SK-N-SH (cell line): ENCODE measurements around the gene TUBA1B. TPM values are rescaled to one million over a fixed set of nuclear protein-coding genes. Genes with fewer than 3 reads are reported as not detected.

Experiments
- CTCF ChIA-PET: fragments of 300-600, 350-600 bp; formaldehyde crosslinking; extraction: SDS; loops from one replicate; lab custom pipeline; 2021; lab: Yijun Ruan, JAX
- POLR2A ChIA-PET: fragments of 350-600 bp; sonication (Branson Sonifier 250); formaldehyde crosslinking; extraction: SDS; loops from one replicate; lab custom pipeline; 2020; ENCODE audit warnings: antibody characterized with exemption, inconsistent platforms; lab: Yijun Ruan, JAX
- DNase-seq: peaks from one replicate; pipeline ENCODE4 v3.0.0; 2012
- H2AFZ ChIP-seq: fragments of 200-600 bp; sonication (generic); 2 replicates; pipeline ENCODE4 v1.8.1; 2016; ENCODE audit warnings: antibody characterized with exemption, mild to moderate bottlenecking, low read depth
- H3F3A ChIP-seq: fragments of 200-600 bp; sonication (generic); replicated peaks from 2 replicates; pipeline ENCODE3; 2016; ENCODE audit warnings: antibody characterized with exemption, mild to moderate bottlenecking; ENCODE audit not compliant: insufficient read depth
- H3K27ac ChIP-seq, 2 experiments: fragments of 200-500 bp in 1 of 2; fragments of 200-600 bp in 1 of 2; sonication (Bioruptor generic) in 1 of 2; sonication (generic), shearing (Covaris generic) in 1 of 2; 2 replicates each; pipeline versions ENCODE4 v1.5.1 to v1.6.1; 2014 to 2016; ENCODE audit warnings: low read depth in 2 of 2, inconsistent platforms in 1 of 2, low read length in 1 of 2, mild to moderate bottlenecking in 1 of 2, mixed read lengths in 1 of 2
- H3K27me3 ChIP-seq: fragments of 200-600 bp; sonication (generic), shearing (Covaris generic); 2 replicates; pipeline ENCODE4 v1.6.1; 2016; ENCODE audit warnings: mixed run types; ENCODE audit not compliant: insufficient read depth
- H3K36me3 ChIP-seq, 2 experiments: fragments of 200-500 bp in 1 of 2; fragments of 200-600 bp in 1 of 2; sonication (Bioruptor generic) in 1 of 2; sonication (generic) in 1 of 2; replicated peaks in 1 of 2; 2 replicates each; pipeline versions ENCODE3 to v1.5.1; 2014 to 2016; ENCODE audit warnings: low read length in 1 of 2, mild to moderate bottlenecking in 1 of 2; ENCODE audit not compliant: insufficient read depth in 2 of 2, control insufficient read depth in 1 of 2
- H3K4me1 ChIP-seq, 2 experiments: fragments of 200-500 bp in 1 of 2; fragments of 200-600 bp in 1 of 2; sonication (Bioruptor generic) in 1 of 2; sonication (generic), shearing (Covaris generic) in 1 of 2; 2 replicates each; pipeline versions ENCODE4 v1.5.1 to v1.6.1; 2014 to 2016; ENCODE audit warnings: low read depth in 1 of 2, low read length in 1 of 2, mixed run types in 1 of 2; ENCODE audit not compliant: insufficient read depth in 2 of 2, control insufficient read depth in 1 of 2
- H3K4me2 ChIP-seq: fragments of 200-600 bp; sonication (generic), shearing (Covaris generic); 2 replicates; pipeline ENCODE4 v1.6.1; 2017; ENCODE audit warnings: mixed run types
- H3K4me3 ChIP-seq, 2 experiments: fragments of 200-500 bp in 1 of 2; fragments of 200-600 bp in 1 of 2; sonication (Bioruptor generic) in 1 of 2; sonication (generic), shearing (Covaris generic) in 1 of 2; 2 replicates each; pipeline versions ENCODE4 v1.5.1 to v1.8.1; 2014 to 2016; ENCODE audit warnings: low read depth in 2 of 2, inconsistent platforms in 1 of 2, low read length in 1 of 2, mild to moderate bottlenecking in 1 of 2, mixed read lengths in 1 of 2, moderate library complexity in 1 of 2
- H3K79me2 ChIP-seq: fragments of 200-600 bp; sonication (generic); 2 replicates; pipeline ENCODE4 v1.8.1; 2017; ENCODE audit warnings: mild to moderate bottlenecking; ENCODE audit not compliant: insufficient read depth
- H3K9ac ChIP-seq: fragments of 200-600 bp; sonication (generic); 2 replicates; pipeline ENCODE4 v1.6.1; 2017; ENCODE audit warnings: mixed run types
- H3K9me2 ChIP-seq: fragments of 200-600 bp; sonication (generic); 2 replicates; pipeline ENCODE4 v1.6.1; 2017; ENCODE audit warnings: mixed run types
- H3K9me3 ChIP-seq: fragments of 200-600 bp; sonication (generic); 2 replicates; pipeline ENCODE4 v1.6.1; 2017; ENCODE audit warnings: mixed run types, mild to moderate bottlenecking, moderate library complexity
- H4K20me1 ChIP-seq: fragments of 200-600 bp; sonication (generic); 2 replicates; pipeline ENCODE4 v1.6.1; 2017; ENCODE audit warnings: mild to moderate bottlenecking, mixed run types; ENCODE audit not compliant: insufficient read depth
- CHD2 ChIP-seq: fragments of 150-350 bp; IDR thresholded peaks from 2 replicates; pipeline ENCODE4 v1.6.1; 2018; ENCODE audit warnings: low read length; ENCODE audit not compliant: partially characterized antibody
- CTCF ChIP-seq: fragments of 200-600 bp; sonication (generic); IDR thresholded peaks from 2 replicates; pipeline ENCODE4 v1.6.1; 2017; ENCODE audit warnings: antibody characterized with exemption, mild to moderate bottlenecking, moderate library complexity
- ELF1 ChIP-seq: IDR thresholded peaks from 2 replicates; pipeline ENCODE4 v1.4.0; 2012
- EZH2phosphoT487 ChIP-seq: fragments of 200-600 bp; sonication (generic); IDR thresholded peaks from 2 replicates; pipeline ENCODE4 v1.6.1; 2017; ENCODE audit warnings: low read depth, mixed run types, mild to moderate bottlenecking, antibody characterized with exemption, moderate library complexity, borderline replicate concordance
- FOSL2 ChIP-seq: IDR thresholded peaks from 2 replicates; pipeline ENCODE4 v1.4.0; 2012; ENCODE audit warnings: low read depth, mild to moderate bottlenecking, moderate library complexity, borderline replicate concordance
- FOXJ3 ChIP-seq: sonication (generic); formaldehyde crosslinking; IDR thresholded peaks from 2 replicates; pipeline ENCODE4 v1.5.1; 2020; ENCODE audit warnings: mild to moderate bottlenecking, missing genetic modification reagents
- JUND ChIP-seq: IDR thresholded peaks from 2 replicates; pipeline ENCODE4 v1.4.0; 2012
- RAD21 ChIP-seq: IDR thresholded peaks from 2 replicates; pipeline ENCODE4 v1.6.1; 2012; ENCODE audit warnings: mild to moderate bottlenecking, low read length
- RCOR1 ChIP-seq: fragments of 150-350 bp; IDR thresholded peaks from 2 replicates; pipeline ENCODE4 v1.6.1; 2017; ENCODE audit warnings: antibody characterized with exemption, low read length
- RFX5 ChIP-seq: IDR thresholded peaks from 2 replicates; pipeline ENCODE4 v1.6.1; 2012; ENCODE audit warnings: mild to moderate bottlenecking, improper control_type of control experiment, low read length
- SMC3 ChIP-seq: IDR thresholded peaks from 2 replicates; pipeline ENCODE4 v1.6.1; 2012; ENCODE audit warnings: low read depth, low read length, improper control_type of control experiment
- TAF1 ChIP-seq: IDR thresholded peaks from 2 replicates; pipeline ENCODE4 v1.6.1; 2012; ENCODE audit warnings: low read depth, mild to moderate bottlenecking, low read length, moderate library complexity, borderline replicate concordance
- TEAD4 ChIP-seq: IDR thresholded peaks from 2 replicates; pipeline ENCODE4 v1.4.0; 2012; ENCODE audit warnings: mild to moderate bottlenecking, borderline replicate concordance; ENCODE audit not compliant: insufficient read depth
- WGBS: methylation state at CpG from one replicate; pipeline ENCODE4 v1.1.6; 2017; ENCODE audit warnings: low lambda C conversion rate; 5-methylcytosine and 5-hydroxymethylcytosine counted together
- polyA plus RNA-seq, 3 experiments: library from polyadenylated mRNA; depleted of rRNA; stranded (reverse); fragments of >200 nt; gene quantifications; 2 replicates each; pipeline ENCODE4 v1.2.3, GENCODE V29; 2012
- TF ChIP-seq, protein P1 (sequence below): IDR thresholded peaks from 2 replicates; pipeline ENCODE4 v1.4.0; 2012; ENCODE audit warnings: low read depth, borderline replicate concordance
- TF ChIP-seq, protein P2 (sequence below): fragments of 150-350 bp; IDR thresholded peaks from 2 replicates; pipeline ENCODE4 v1.6.1; 2017; ENCODE audit warnings: antibody characterized with exemption, low read length, low read depth, borderline replicate concordance
- TF ChIP-seq, protein P3 (sequence below): IDR thresholded peaks from 2 replicates; pipeline ENCODE4 v1.6.1; 2012; ENCODE audit warnings: mild to moderate bottlenecking, low read depth, low read length, moderate library complexity
- TF ChIP-seq, protein P4 (sequence below): IDR thresholded peaks from 2 replicates; pipeline ENCODE4; 2012

Gene TUBA1B
- polyA plus RNA-seq, 1 of the 3 experiments (the other 2 are of a cell fraction): 2,454 TPM

DNA sequence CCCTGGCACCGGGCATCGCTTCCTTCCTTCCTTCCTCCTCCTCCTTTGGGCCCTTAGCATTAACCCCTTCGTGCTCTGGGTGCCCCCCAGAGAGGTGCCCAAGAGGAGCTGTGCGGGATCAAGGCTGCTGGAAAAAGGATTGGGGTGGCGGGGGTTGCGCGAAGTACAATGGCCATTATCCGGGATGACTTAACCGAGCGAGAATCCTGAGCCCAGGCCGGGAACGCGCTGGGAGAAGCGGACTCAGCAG lies 39.4 kb downstream of the TUBA1B start:
- Histone ChIP-seq H3K9ac (no peak overlapping the region), H3K36me3 (peaks cover 0 to 9% of the 10 kb centered on the region in 2 experiments)
- CTCF ChIA-PET: interaction anchor here (0.5 to 25.0 kb wide), 25 partner anchors 8 to 239 kb away, joined by 3 to 315 read pairs (median 4); partner anchors contain the start of genes LMBR1L, RHEBL1 and TUBA1B
- DNase-seq: no peak
- TF ChIP-seq SMC3 (no peak), RCOR1 (no peak), ELF1 (no peak), RFX5 (no peak), RAD21 (no peak), TAF1 (no peak), JUND (no peak), CTCF (no peak), CHD2 (no peak), FOSL2 (no peak), TEAD4 (no peak), FOXJ3 (no peak), EZH2phosphoT487 (no peak)
- TF ChIP-seq, protein P1, sequence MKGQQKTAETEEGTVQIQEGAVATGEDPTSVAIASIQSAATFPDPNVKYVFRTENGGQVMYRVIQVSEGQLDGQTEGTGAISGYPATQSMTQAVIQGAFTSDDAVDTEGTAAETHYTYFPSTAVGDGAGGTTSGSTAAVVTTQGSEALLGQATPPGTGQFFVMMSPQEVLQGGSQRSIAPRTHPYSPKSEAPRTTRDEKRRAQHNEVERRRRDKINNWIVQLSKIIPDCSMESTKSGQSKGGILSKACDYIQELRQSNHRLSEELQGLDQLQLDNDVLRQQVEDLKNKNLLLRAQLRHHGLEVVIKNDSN: no peak
- TF ChIP-seq, protein P2, sequence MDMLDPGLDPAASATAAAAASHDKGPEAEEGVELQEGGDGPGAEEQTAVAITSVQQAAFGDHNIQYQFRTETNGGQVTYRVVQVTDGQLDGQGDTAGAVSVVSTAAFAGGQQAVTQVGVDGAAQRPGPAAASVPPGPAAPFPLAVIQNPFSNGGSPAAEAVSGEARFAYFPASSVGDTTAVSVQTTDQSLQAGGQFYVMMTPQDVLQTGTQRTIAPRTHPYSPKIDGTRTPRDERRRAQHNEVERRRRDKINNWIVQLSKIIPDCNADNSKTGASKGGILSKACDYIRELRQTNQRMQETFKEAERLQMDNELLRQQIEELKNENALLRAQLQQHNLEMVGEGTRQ: no peak
- TF ChIP-seq, protein P3, sequence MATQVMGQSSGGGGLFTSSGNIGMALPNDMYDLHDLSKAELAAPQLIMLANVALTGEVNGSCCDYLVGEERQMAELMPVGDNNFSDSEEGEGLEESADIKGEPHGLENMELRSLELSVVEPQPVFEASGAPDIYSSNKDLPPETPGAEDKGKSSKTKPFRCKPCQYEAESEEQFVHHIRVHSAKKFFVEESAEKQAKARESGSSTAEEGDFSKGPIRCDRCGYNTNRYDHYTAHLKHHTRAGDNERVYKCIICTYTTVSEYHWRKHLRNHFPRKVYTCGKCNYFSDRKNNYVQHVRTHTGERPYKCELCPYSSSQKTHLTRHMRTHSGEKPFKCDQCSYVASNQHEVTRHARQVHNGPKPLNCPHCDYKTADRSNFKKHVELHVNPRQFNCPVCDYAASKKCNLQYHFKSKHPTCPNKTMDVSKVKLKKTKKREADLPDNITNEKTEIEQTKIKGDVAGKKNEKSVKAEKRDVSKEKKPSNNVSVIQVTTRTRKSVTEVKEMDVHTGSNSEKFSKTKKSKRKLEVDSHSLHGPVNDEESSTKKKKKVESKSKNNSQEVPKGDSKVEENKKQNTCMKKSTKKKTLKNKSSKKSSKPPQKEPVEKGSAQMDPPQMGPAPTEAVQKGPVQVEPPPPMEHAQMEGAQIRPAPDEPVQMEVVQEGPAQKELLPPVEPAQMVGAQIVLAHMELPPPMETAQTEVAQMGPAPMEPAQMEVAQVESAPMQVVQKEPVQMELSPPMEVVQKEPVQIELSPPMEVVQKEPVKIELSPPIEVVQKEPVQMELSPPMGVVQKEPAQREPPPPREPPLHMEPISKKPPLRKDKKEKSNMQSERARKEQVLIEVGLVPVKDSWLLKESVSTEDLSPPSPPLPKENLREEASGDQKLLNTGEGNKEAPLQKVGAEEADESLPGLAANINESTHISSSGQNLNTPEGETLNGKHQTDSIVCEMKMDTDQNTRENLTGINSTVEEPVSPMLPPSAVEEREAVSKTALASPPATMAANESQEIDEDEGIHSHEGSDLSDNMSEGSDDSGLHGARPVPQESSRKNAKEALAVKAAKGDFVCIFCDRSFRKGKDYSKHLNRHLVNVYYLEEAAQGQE: no peak
- TF ChIP-seq, protein P4, sequence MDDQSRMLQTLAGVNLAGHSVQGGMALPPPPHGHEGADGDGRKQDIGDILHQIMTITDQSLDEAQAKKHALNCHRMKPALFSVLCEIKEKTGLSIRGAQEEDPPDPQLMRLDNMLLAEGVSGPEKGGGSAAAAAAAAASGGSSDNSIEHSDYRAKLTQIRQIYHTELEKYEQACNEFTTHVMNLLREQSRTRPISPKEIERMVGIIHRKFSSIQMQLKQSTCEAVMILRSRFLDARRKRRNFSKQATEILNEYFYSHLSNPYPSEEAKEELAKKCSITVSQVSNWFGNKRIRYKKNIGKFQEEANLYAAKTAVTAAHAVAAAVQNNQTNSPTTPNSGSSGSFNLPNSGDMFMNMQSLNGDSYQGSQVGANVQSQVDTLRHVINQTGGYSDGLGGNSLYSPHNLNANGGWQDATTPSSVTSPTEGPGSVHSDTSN: no peak
- TF ChIP-seq, all 33 proteins: peak for 0
- H2AFZ ChIP-seq: no peak overlapping the region; the same call in 1 of the 2 replicates
- H4K20me1 ChIP-seq: no peaks in the 10 kb centered on the region
- H3K9me3 ChIP-seq: no peaks in the 10 kb centered on the region
- peak overlapping the region in 1 of 2 experiments; percentile 48; a peak in 1 of 4 replicates for H3K4me3 ChIP-seq
- WGBS: 33% methylated on average over 13 of the region's 14 CpGs
- H3F3A ChIP-seq: peaks cover 3% of the 10 kb centered on the region
- H3K4me1 ChIP-seq: peaks cover 0 to 37% of the 10 kb centered on the region in 2 experiments; a peak in 1 of 4 replicates
- H3K79me2 ChIP-seq: no peaks in the 10 kb centered on the region
- peak overlapping the region; percentile 75 for H3K4me2 ChIP-seq
- POLR2A ChIA-PET: interaction anchor here (0.5 to 1.3 kb wide), 4 partner anchors 14 to 97 kb away, joined by 3 to 7 read pairs (median 3); partner anchors contain the start of gene TUBA1B
- no peaks in the 10 kb centered on the region for H3K9me2 ChIP-seq
- peaks cover 12% of the 10 kb centered on the region; the same call in 1 of the 2 replicates for H3K27me3 ChIP-seq
- no peak overlapping the region for H3K27ac ChIP-seq
